T-helper 1 cell (primary cell): ENCODE results near the gene NSD1.
A peak's percentile ranks its signal among the peaks of the same experiment; 100 is the strongest.
"Not testable (repeated sequence)": the region's sequence is repeated elsewhere in the genome, so short reads cannot be mapped to it uniquely, and the experiment has no call there.

Experiments
- DNase-seq, 5 donors: peaks; one replicate each; pipeline ENCODE4 v3.0.0-alpha.2; 2012 to 2020

The NSD1 gene

DNA sequence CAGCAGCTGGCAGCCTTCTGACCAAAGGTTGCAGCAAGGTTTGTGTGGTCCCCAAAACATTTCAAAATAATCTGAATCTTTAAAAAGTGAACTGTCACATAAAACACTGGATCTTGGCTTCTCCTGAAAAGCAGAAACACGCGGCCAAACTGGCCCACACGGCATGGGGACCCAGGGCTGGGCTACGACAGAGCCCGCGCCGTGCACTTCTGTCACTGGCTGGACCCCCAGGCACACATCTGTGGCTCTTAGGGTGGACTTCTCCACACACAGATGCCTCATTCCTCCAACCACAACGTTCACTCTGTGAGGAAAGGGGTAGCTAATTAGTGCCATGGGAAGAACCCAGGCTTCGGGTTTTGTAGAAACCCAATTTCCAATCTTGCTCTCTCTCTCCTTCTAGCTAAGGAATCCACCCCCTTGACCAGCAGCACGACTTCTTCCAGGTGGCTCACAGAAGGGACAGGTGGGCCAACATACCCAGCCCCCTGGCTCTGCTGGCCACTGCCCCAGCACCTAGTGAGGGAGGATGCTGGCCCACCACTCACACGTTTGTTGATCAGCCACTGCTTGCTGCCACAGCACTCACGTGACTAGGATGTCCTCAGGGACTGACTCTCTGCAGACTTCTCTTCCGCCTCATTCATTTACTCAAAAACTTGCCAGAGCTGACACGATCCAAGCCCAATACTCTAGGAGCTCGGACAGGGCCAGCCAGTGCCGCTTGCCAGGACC is 200.0 kb downstream of the NSD1 start:
- DNase-seq: no peak

DNA sequence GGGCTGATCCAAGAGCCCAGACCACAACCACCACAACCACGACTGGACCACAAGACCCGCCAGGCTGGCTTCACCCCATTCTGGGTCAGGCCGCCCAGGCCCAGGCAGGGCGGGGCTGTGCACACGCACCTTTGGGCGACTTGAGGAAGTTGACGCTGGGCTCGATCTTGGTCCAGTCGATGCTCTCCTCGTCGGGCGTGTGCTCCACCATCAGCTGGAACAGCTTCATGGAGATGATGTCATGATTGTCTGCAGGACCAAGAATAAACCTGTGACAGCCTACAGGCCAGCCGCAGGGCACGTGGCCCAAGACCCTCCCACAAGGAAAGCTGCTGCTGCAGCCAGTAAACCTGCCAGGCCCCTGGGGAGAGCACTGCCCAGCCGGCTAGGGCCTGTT is 200.6 kb downstream of the NSD1 start:
- no peak for DNase-seq

DNA sequence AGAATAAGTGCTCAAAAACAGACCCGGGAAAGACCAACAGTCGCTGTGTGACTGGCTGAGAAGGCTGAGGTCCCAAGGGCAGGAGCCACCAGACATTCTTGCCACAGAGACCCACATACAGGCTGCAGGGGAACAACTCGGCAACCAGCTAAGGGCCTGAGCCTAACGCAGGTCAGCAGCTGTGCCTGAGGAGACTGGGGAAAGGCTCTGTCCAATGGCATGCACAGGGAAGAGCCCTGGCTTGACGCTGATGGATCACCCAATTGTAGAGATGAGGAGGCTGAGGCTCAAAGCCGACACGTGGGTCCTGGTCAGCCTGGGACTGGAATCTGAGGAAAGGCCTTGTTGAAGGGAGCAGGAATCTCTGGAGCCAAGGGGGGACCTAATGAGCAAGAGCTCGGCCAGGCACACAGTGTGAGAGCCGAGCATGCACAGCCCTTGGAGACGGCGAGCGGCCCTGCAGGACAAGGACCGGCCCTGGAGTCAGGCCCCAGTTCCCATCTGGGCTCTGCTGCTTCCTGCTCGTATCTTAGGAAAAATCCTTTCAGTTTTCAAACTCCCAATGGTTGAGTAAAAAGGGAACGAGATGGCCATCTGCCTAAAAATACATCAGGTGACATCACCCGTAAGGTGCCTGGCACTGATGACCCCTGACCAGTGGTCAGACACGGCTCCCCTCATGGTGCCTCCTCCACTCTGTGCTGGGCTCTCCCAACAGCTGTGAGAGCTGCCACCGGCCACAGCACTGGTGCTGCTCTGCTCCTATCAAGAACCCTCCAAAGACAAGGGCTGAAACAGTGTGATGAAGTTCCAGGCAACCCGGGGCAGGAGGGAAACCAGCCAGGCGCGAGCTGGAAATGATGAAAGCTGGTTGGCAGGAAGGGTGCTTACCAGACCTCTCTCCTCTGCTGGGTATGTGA is 201.5 kb downstream of the NSD1 start:
- DNase-seq: no peak

GRCh38 chr5:177335701-177336065 is 202.1 kb downstream of the NSD1 start:
- no peak for DNase-seq

GRCh38 chr5:177336112-177336511 is 202.5 kb downstream of the NSD1 start:
- peak in 1 of 5 donors; percentile 40 for DNase-seq

DNA sequence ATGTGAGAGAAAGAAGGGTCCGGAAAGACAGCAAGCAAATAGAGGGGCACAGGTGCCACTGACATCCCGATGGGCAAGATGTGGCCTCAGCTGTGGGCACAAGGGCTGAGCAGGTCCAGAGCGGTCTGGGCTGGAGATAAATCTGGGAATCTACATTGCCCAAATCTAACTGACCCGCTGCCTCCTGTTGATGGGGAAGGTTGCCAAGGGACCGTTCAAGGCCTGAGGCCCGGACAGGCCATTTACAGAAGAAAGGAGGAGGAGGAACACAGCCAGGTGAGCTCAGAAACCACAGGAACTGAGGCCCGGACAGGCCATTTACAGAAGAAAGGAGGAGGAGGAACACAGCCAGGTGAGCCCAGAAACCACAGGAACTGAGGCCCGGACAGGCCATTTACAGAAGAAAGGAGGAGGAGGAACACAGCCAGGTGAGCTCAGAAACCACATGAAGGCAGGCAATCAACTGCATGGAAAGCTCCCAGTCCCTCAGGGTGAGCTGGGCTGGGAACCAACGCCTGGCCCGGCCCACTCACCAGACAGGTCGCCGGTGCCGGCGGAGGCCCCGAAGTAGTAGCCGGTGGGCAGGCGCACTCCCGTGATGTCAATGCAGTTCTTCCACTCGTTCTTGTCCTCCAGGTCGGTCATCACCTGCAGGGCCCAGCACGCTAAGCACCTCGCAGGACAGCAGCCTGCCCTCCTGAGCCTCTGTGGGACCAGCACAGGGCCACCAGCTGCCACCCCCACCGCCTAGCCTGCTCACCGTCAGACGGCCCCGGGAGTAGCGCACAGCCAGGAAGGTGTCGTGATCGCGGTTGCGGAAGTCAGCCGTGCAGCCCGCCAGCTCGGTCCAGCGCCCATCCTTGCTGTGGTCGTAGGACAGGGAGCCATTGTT is 203.3 kb downstream of the NSD1 start:
- DNase-seq: no peak

DNA sequence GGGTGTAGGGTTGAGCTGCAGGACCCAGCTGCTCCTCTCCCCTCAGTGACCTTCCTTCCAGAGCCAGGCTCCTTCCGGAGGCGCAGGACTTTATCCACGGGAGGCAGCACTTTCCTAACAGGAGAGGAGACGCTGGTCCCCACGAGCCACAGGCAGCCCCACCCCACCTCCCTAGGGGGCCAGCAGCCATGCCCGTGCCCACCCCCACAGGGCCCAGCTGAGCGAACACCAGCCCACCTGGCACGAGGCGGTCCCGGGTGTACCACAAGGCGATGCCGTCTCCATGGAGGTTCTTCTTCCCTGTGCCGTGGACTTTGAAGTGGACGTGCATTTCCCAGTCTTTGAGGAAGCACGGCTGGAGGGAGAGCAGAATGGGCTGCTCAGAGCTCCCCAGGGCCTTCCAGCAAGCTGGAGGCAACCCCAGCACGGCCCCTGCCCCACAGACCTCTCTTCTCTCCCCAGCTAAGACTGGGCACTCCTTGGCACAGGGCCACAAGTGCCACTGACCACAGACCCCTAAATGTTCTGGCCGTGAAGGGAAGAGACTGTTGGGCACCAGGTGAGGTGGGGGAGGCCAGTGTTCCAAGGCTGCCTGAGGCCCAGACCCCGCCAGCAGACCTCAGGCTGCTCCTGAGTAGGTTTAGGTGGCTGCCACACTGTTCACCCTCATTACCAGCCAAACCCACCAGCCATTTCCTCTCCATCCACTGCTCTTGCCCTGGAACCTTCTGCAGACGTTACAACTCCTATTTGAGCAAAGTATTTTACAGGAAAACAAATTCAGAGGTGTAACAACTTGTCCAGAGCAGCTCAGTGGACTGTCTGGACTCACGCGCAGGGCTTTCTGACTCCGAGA is 204.9 kb downstream of the NSD1 start:
- DNase-seq: no peak

GRCh38 chr5:177339107-177339638 is 205.6 kb downstream of the NSD1 start:
- DNase-seq: peak in 1 of 5 donors; percentile 20

DNA sequence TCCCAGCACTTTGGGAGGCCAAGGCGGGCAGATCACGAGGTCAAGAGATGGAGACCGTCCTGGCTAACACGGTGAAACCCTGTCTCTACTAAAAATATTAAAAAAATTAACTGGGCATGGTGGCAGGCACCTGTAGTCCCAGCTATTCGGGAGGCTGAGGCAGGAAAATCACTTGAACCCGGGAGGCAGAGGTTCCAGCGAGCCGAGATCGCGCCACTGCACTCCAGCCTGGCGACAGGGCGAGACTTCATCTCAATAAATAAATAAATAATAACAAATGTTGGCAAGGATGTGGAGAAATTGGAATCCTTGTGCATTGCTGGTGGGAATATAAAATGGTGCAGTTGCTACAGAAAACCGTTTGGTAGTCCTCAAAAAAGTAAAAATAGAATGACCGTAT is 209.4 kb downstream of the NSD1 start:
- not testable (repeated sequence) for DNase-seq

DNA sequence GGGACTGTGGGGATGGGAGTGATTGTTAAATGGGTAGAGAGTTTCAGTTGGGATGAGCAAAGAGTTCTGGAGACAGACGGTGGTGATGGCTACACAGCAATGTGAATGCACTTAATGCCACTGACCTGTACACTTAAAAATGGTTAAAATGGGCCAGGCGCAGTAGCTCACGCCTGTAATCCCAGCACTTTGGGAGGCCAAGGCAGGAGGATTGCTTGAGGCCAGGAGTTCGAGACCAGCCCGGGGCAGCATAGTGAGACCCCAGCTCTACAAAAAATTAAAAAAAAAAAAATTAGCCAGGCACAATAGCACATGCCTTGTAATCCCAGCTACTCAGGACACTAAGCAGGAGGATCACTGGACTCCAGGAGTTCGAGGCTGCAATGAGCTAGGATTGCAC is 210.2 kb downstream of the NSD1 start:
- DNase-seq: no peak

DNA sequence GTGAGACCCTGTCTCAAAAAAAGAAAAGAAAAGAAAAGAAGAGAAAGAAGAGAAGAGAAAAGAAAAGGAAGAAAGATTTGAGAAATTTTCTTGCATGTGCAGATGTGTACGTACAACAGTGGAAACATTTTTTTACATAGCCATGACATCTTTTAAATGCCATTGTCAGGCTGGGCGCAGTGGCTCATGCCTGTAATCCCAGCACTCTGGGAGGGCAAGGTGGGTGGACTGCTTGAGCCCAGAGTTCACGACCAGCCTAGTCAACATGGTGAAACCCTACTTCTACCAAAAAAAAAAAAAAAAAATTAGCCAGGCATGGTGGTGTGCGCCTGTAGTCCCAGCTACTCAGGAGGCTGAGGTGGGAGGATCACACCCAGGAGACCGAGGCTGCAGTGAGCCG is 211.3 kb downstream of the NSD1 start:
- no peak for DNase-seq

- DNase-seq: no peak
These were observed 213.2 kb downstream of the NSD1 start for GRCh38 chr5:177346820-177347219.

DNA sequence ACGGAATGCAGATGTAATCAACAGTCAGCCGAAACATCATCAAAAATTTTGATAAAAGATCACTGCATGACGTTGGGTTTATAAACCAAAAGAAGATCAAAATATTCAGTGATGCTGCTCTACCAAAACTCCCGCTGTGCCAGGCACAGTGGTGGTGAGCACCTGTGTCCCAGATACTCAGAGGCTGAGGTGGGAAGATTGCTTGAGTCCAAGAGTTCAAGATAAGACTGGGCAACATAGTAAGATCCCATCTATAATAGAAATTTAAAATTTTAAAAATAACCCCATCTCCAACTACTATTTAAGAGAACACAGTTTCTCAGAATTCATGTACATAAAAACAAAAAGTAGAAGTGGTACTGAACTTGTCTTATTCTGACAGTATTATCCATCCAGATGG is 214.1 kb downstream of the NSD1 start:
- no peak for DNase-seq

- no peak for DNase-seq
These were observed 215.7 kb downstream of the NSD1 start for GRCh38 chr5:177349362-177349647.

DNA sequence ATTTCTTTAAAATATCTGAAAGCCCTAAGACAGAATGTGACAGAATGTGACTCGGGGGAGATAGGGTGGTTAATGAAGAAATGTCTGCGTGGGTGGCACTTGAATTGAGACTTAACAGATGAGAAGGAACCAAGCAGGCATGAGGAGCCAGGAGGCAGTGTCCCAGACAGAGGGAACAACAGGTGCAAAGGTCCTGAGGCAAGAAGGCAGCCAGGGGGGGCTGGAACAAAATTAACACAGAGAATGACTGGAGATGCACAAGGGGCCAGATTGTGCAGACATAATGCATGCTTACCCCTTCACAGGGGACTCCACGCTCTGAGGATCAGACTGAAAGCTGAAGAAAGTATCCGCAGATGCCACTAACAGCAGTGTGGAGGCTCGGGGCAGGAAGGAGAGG is 216.2 kb downstream of the NSD1 start:
- no peak for DNase-seq
